WTC11 (cell line): ENCODE measurements around the gene RNF20. TPM values are rescaled to one million over a fixed set of nuclear protein-coding genes. Genes with fewer than 3 reads are reported as not detected.
"Not testable (repeated sequence)": the region's sequence is repeated elsewhere in the genome, so short reads cannot be mapped to it uniquely, and the experiment has no call there.

ENCODE experiments used
- ATAC-seq: fragments of 200-7000 bp; cut with Tn5 transposase; 2 replicates; pipeline ENCODE4 v1.10.0; 2021; ENCODE audit warnings: mild to moderate bottlenecking, moderate library complexity
- CTCF ChIA-PET: fragments of 300-600 bp; sonication (Branson Sonifier 250); formaldehyde crosslinking; loops from one replicate; lab custom pipeline; 2021; ENCODE audit warnings: antibody characterized with exemption; lab: Charles Lee
- POLR2A ChIA-PET: fragments of 350-600 bp; sonication (Branson Sonifier 250); formaldehyde crosslinking; loops from one replicate; lab custom pipeline; 2021; ENCODE audit warnings: antibody characterized with exemption; lab: Charles Lee
- DNase-seq: peaks from one replicate; pipeline ENCODE4 v3.0.0; 2021; ENCODE audit warnings: low spot score
- H3K27ac Mint-ChIP-seq: 2 replicates; pipeline ENCODE4 v1.8.0; 2021; ENCODE audit warnings: mixed read lengths
- H3K27me3 Mint-ChIP-seq: 2 replicates; pipeline ENCODE4 v1.8.0; 2021; ENCODE audit warnings: low read depth, mild to moderate bottlenecking, moderate library complexity, mixed read lengths
- H3K36me3 Mint-ChIP-seq: 2 replicates; pipeline ENCODE4 v1.8.0; 2021; ENCODE audit warnings: mixed read lengths
- H3K4me1 Mint-ChIP-seq: 2 replicates; pipeline ENCODE4 v1.8.0; 2022; ENCODE audit warnings: mixed read lengths
- H3K4me3 Mint-ChIP-seq: 2 replicates; pipeline ENCODE4 v1.8.0; 2021; ENCODE audit warnings: mild to moderate bottlenecking, moderate library complexity, mixed read lengths
- H3K9me3 Mint-ChIP-seq: 2 replicates; pipeline ENCODE4 v1.8.0; 2021; ENCODE audit warnings: mixed read lengths
- ATF1 ChIP-seq: sonication (generic); formaldehyde crosslinking; IDR thresholded peaks from 2 replicates; pipeline ENCODE4 v1.8.1; 2023; ENCODE audit warnings: mild to moderate bottlenecking, moderate library complexity, missing genetic modification reagents
- CREM ChIP-seq: sonication (generic); formaldehyde crosslinking; IDR thresholded peaks from 2 replicates; pipeline ENCODE4 v1.8.1; 2022; ENCODE audit warnings: mild to moderate bottlenecking, missing genetic modification reagents, moderate library complexity
- E2F5 ChIP-seq: sonication (generic); formaldehyde crosslinking; IDR thresholded peaks from 2 replicates; pipeline ENCODE4 v1.8.1; 2022; ENCODE audit warnings: mild to moderate bottlenecking, moderate library complexity, missing genetic modification reagents
- ERG ChIP-seq: fragments of 250-450 bp; sonication (Bioruptor Pico); IDR thresholded peaks from 2 replicates; pipeline ENCODE4 v1.8.0; 2021; ENCODE audit warnings: mild to moderate bottlenecking
- FOXK1 ChIP-seq: sonication (generic); formaldehyde crosslinking; IDR thresholded peaks from 2 replicates; pipeline ENCODE4 v1.8.0; 2022; ENCODE audit warnings: mild to moderate bottlenecking, moderate library complexity, missing genetic modification reagents
- GTF2I ChIP-seq: fragments of 250-450 bp; sonication (Bioruptor Pico); conservative IDR thresholded peaks from 2 replicates; pipeline ENCODE4 v1.4.0; 2021; ENCODE audit warnings: mild to moderate bottlenecking
- NFE2L1 ChIP-seq: sonication (generic); formaldehyde crosslinking; IDR thresholded peaks from 2 replicates; pipeline ENCODE4 v1.8.1; 2023; ENCODE audit warnings: missing genetic modification reagents
- SMAD3 ChIP-seq: sonication (generic); formaldehyde crosslinking; IDR thresholded peaks from 2 replicates; pipeline ENCODE4 v1.8.0; 2022; ENCODE audit warnings: missing genetic modification reagents, mild to moderate bottlenecking, borderline replicate concordance
- SP1 ChIP-seq: sonication (generic); formaldehyde crosslinking; conservative IDR thresholded peaks from 2 replicates; pipeline ENCODE4 v1.8.1; 2022; ENCODE audit warnings: missing genetic modification reagents
- TCF7 ChIP-seq: sonication (generic); formaldehyde crosslinking; IDR thresholded peaks from 2 replicates; pipeline ENCODE4 v1.8.0; 2022; ENCODE audit warnings: mild to moderate bottlenecking, low read depth, missing genetic modification reagents, moderate library complexity
- USF2 ChIP-seq: sonication (generic); formaldehyde crosslinking; IDR thresholded peaks from 2 replicates; pipeline ENCODE4 v1.8.1; 2023; ENCODE audit warnings: mild to moderate bottlenecking, missing genetic modification reagents, moderate library complexity
- ZNF317 ChIP-seq: sonication (generic); formaldehyde crosslinking; IDR thresholded peaks from 2 replicates; pipeline ENCODE4 v1.8.1; 2023; ENCODE audit warnings: low read depth, mild to moderate bottlenecking, moderate library complexity, missing genetic modification reagents, borderline replicate concordance
- ZNF671 ChIP-seq: fragments of 250-450 bp; sonication (Bioruptor Pico); IDR thresholded peaks from 2 replicates; pipeline ENCODE4 v1.8.0; 2021; ENCODE audit warnings: mild to moderate bottlenecking
- total RNA-seq: library from RNA; stranded (reverse); gene quantifications from 3 replicates; pipeline ENCODE4 v1.2.3, GENCODE V29; 2021
- TF ChIP-seq, protein P1 (sequence below): sonication (generic); formaldehyde crosslinking; IDR thresholded peaks from 2 replicates; pipeline ENCODE4 v1.8.1; 2023; ENCODE audit warnings: mild to moderate bottlenecking, missing genetic modification reagents, moderate library complexity
- TF ChIP-seq, protein P2 (sequence below): fragments of 200-600 bp; IDR thresholded peaks from 2 replicates; pipeline ENCODE4 v1.8.0; 2022; ENCODE audit warnings: antibody characterized with exemption

Gene RNF20
- total RNA-seq, 1 experiment from 2014 or later = 52.6 TPM

DNA sequence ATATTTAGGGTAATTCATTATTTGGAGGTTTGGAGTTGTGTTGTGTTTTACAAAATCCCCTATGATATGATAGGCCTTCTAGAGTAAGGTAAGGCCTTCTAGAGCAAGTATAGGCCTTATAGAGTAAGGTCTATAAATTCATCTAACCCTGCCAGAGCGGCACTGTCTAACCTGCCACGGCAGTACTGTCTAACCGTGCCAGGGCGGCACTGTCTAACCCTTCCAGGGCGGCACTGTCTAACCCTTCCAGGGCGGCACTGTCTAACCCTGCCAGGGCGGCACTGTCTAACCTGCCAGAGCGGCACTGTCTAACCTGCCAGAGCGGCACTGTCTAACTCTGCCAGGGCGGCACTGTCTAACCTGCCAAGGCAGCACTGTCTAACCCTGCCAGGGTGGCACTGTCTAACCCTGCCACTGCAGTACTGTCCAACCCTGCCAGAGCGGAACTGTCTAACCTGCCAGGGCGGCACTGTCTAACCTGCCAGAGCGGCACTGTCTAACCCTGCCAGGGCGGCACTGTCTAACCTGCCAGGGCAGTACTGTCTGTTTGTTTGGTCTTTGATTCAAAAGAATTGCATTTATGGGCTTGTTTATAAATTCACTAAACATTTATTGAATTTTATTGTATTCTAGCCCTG lies 9.6 kb downstream of the RNF20 start:
- TF ChIP-seq CREM (CRISPR knock-in tag) = no peak
- TF ChIP-seq ERG (CRISPR knock-in tag) = no peak
- TF ChIP-seq FOXK1 (CRISPR knock-in tag) = no peak
- no peak for TF ChIP-seq ZNF671 (CRISPR knock-in tag)
- TF ChIP-seq SMAD3 (CRISPR knock-in tag) = no peak
- no peak for TF ChIP-seq NFE2L1 (CRISPR knock-in tag)
- TF ChIP-seq ATF1 (CRISPR knock-in tag) = no peak
- TF ChIP-seq TCF7 (CRISPR knock-in tag) = no peak
- TF ChIP-seq GTF2I (CRISPR knock-in tag) = no peak
- TF ChIP-seq, protein P1, sequence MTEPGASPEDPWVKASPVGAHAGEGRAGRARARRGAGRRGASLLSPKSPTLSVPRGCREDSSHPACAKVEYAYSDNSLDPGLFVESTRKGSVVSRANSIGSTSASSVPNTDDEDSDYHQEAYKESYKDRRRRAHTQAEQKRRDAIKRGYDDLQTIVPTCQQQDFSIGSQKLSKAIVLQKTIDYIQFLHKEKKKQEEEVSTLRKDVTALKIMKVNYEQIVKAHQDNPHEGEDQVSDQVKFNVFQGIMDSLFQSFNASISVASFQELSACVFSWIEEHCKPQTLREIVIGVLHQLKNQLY = no peak
- no peak for TF ChIP-seq E2F5 (CRISPR knock-in tag)
- TF ChIP-seq SP1 (CRISPR knock-in tag) = no peak
- TF ChIP-seq ZNF317 (CRISPR knock-in tag) = no peak
- ATAC-seq (no peak), DNase-seq (no peak)
- H3K27ac Mint-ChIP-seq = no peak overlapping the region
- H3K4me3 Mint-ChIP-seq = no peak overlapping the region
- H3K27me3 Mint-ChIP-seq = no peaks in the 10 kb centered on the region
- H3K9me3 Mint-ChIP-seq = no peaks in the 10 kb centered on the region
- POLR2A ChIA-PET = no interaction called here
- CTCF ChIA-PET = no interaction called here
- peaks cover 39% of the 10 kb centered on the region for H3K36me3 Mint-ChIP-seq
- H3K4me1 Mint-ChIP-seq = peaks cover 3% of the 10 kb centered on the region; the same call in 1 of the 2 replicates

- peaks cover 80% of the 10 kb centered on the region for H3K36me3 Mint-ChIP-seq
- H3K4me3 Mint-ChIP-seq, H3K27ac Mint-ChIP-seq, H3K9me3 Mint-ChIP-seq, H3K27me3 Mint-ChIP-seq, POLR2A ChIA-PET, H3K4me1 Mint-ChIP-seq: not testable (repeated sequence)
- ATAC-seq = peak; percentile 30
- TF ChIP-seq, protein P2, sequence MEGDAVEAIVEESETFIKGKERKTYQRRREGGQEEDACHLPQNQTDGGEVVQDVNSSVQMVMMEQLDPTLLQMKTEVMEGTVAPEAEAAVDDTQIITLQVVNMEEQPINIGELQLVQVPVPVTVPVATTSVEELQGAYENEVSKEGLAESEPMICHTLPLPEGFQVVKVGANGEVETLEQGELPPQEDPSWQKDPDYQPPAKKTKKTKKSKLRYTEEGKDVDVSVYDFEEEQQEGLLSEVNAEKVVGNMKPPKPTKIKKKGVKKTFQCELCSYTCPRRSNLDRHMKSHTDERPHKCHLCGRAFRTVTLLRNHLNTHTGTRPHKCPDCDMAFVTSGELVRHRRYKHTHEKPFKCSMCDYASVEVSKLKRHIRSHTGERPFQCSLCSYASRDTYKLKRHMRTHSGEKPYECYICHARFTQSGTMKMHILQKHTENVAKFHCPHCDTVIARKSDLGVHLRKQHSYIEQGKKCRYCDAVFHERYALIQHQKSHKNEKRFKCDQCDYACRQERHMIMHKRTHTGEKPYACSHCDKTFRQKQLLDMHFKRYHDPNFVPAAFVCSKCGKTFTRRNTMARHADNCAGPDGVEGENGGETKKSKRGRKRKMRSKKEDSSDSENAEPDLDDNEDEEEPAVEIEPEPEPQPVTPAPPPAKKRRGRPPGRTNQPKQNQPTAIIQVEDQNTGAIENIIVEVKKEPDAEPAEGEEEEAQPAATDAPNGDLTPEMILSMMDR = peak; percentile 34; the same call in 1 of the 2 replicates
- DNase-seq = peak; percentile 66
- CTCF ChIA-PET = interaction anchor here (0.6 to 1.6 kb wide), 6 partner anchors 14 to 101 kb away, joined by 3 to 18 read pairs (median 8); no protein-coding TSS in a partner anchor
Observed at GRCh38 chr9:101549472-101550098, 15.9 kb downstream of the RNF20 start.

DNA sequence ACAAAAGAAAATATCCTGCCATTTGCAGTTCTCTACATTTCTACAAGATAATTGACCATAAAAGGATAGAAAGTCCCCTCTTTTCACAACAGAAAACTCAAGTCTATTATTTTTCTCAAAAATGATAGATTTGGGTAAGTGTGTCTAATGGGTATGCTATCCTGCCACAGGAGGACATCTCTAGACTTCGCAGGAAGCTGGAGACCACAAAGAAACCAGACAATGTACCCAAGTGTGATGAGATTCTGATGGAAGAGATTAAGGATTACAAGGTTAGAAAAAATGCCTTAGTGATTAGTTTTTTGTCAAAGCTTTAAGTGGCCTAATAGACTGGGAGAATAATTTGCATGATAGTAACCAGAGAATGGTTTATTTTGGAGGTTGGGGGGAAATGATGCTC lies 28.1 kb downstream of the RNF20 start:
- peaks cover 85% of the 10 kb centered on the region for H3K36me3 Mint-ChIP-seq
- CTCF ChIA-PET = no interaction called here

More for the DNA sequence above, 28.1 kb downstream of the RNF20 start:
- H3K27me3 Mint-ChIP-seq = no peaks in the 10 kb centered on the region
- H3K4me3 Mint-ChIP-seq = no peak overlapping the region
- ATAC-seq = no peak
- DNase-seq = no peak
- H3K27ac Mint-ChIP-seq = no peak overlapping the region
- peaks cover 14% of the 10 kb centered on the region for H3K9me3 Mint-ChIP-seq
- POLR2A ChIA-PET = interaction anchor here (0.6 kb wide), 1 partner anchor 90 kb away, joined by 3 read pairs; no protein-coding TSS in a partner anchor
- no peak for TF ChIP-seq USF2 (CRISPR knock-in tag)
- no peaks in the 10 kb centered on the region for H3K4me1 Mint-ChIP-seq
